Measurements from ENCODE around the gene CNPY2. TPM values are rescaled to one million over a fixed set of nuclear protein-coding genes. Genes with fewer than 3 reads are reported as not detected.
"Not testable (repeated sequence)": the region's sequence is repeated elsewhere in the genome, so short reads cannot be mapped to it uniquely, and the experiment has no call there.

Gene CNPY2
- total and polyA plus RNA-seq, 4 experiments from 2014 or later, result 93.5 to 184 (median 135) TPM

DNA sequence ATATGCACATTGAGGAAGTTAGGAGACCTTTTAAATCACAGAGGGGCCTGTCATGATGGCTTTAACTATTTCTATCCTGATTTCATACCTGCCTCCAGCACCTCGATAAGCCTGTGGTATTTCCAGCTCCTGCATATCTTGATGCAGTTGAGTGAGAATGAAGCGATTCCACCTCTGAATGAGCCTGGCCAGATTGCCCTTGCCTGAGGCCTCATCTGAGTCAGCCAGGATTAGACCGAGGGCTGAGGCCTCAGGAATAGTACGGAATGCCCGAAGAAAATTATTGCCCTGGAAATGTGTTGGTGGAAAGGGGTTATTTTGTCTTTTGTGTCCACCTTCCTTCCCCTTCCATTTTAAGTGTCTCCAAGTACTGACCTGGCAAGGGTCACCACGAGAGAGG, 8.4 kb upstream of the CNPY2 start:
- H3K36me3 Mint-ChIP-seq, result peaks cover 54 to 72% of the 10 kb centered on the region in 2 donors
- ChIA-PET CTCF (ENCODE audit: partially characterized antibody) (interaction anchor here (1.1 kb wide), 1 partner anchor 10 kb away, joined by 3 read pairs; no protein-coding TSS in a partner anchor), POLR2A (ENCODE audit: partially characterized antibody) (interaction anchor here (1.4 kb wide), 1 partner anchor 14 kb away, joined by 3 read pairs; the partner anchor contains the start of gene IL23A)
- H3K4me1 ChIP-seq (ENCODE audit: insufficient read depth, low read length), result no peaks in the 10 kb centered on the region
- peak overlapping the region in 2 of 7 donors; percentile 32 to 49 for H3K27ac Mint-ChIP-seq
- H3K4me1 Mint-ChIP-seq, result peaks cover 0 to 5% (median 0%) of the 10 kb centered on the region in 4 donors
- H3K36me3 ChIP-seq (ENCODE audit: insufficient read depth, low read length), result peaks cover 55% of the 10 kb centered on the region
- no peaks in the 10 kb centered on the region for H3K27me3 ChIP-seq (ENCODE audit: insufficient read depth, low read length)
- H3K4me3 ChIP-seq (ENCODE audit: low read length in 2 of 2), result no peak overlapping the region
- no peak for DNase-seq
- H3K27me3 Mint-ChIP-seq, result no peaks in the 10 kb centered on the region
- H3K9me3 Mint-ChIP-seq, result no peaks in the 10 kb centered on the region
- H3K4me3 Mint-ChIP-seq, result no peak overlapping the region
- H3K27ac ChIP-seq (ENCODE audit: low read depth, low read length), result no peak overlapping the region
- no peaks in the 10 kb centered on the region for H3K9me3 ChIP-seq (ENCODE audit: control insufficient read depth in 1 of 2, low read length in 2 of 2)
- intact Hi-C loops (cut with micrococcal nuclease), result no loop called here

- intact Hi-C loops (cut with micrococcal nuclease); H3K27me3 ChIP-seq (ENCODE audit: insufficient read depth, low read length); H3K4me1 ChIP-seq (ENCODE audit: insufficient read depth, low read length); H3K9me3 Mint-ChIP-seq; H3K27ac Mint-ChIP-seq; H3K4me3 Mint-ChIP-seq; H3K27ac ChIP-seq (ENCODE audit: low read depth, low read length); POLR2A ChIA-PET (ENCODE audit: partially characterized antibody); H3K27me3 Mint-ChIP-seq; H3K9me3 ChIP-seq (ENCODE audit: control insufficient read depth in 1 of 2, low read length in 2 of 2); H3K4me1 Mint-ChIP-seq; DNase-seq; H3K4me3 ChIP-seq (ENCODE audit: low read length in 2 of 2): not testable (repeated sequence)
- H3K36me3 ChIP-seq (ENCODE audit: insufficient read depth, low read length), result peaks cover 53% of the 10 kb centered on the region
- CTCF ChIA-PET (ENCODE audit: partially characterized antibody), result interaction anchor here (0.7 kb wide), 2 partner anchors 237 to 965 kb away, joined by 3 read pairs; no protein-coding TSS in a partner anchor
- H3K36me3 Mint-ChIP-seq, result peaks cover 47 to 60% of the 10 kb centered on the region in 2 donors
These were observed 5.8 kb upstream of the CNPY2 start for GRCh38 chr12:56321610-56322009.

GRCh38 chr12:56321027-56321426, 5.2 kb upstream of the CNPY2 start:
- no peak overlapping the region for H3K4me3 Mint-ChIP-seq
- intact Hi-C loops (cut with micrococcal nuclease), result no loop called here
- peaks cover 43 to 57% of the 10 kb centered on the region in 2 donors for H3K36me3 Mint-ChIP-seq
- Histone ChIP-seq H3K27me3 (ENCODE audit: insufficient read depth, low read length) (no peaks in the 10 kb centered on the region), H3K4me1 (ENCODE audit: insufficient read depth, low read length) (peaks cover 5% of the 10 kb centered on the region), H3K4me3 (ENCODE audit: low read length in 2 of 2) (no peak overlapping the region), H3K27ac (ENCODE audit: low read depth, low read length) (no peak overlapping the region), H3K36me3 (ENCODE audit: insufficient read depth, low read length) (peaks cover 47% of the 10 kb centered on the region), H3K9me3 (ENCODE audit: control insufficient read depth in 1 of 2, low read length in 2 of 2) (no peaks in the 10 kb centered on the region)
- no peak for DNase-seq
- no peaks in the 10 kb centered on the region for H3K27me3 Mint-ChIP-seq
- ChIA-PET POLR2A (ENCODE audit: partially characterized antibody) (interaction anchor here (0.5 kb wide), 1 partner anchor 144 kb away, joined by 3 read pairs; no protein-coding TSS in a partner anchor), CTCF (ENCODE audit: partially characterized antibody) (interaction anchor here (0.5 to 0.7 kb wide), 3 partner anchors 118 to 965 kb away, joined by 3 to 4 read pairs (median 3); no protein-coding TSS in a partner anchor)
- H3K9me3 Mint-ChIP-seq, result no peaks in the 10 kb centered on the region
- H3K4me1 Mint-ChIP-seq, result peaks cover 0 to 6% (median 2%) of the 10 kb centered on the region in 4 donors
- H3K27ac Mint-ChIP-seq, result no peak overlapping the region

GRCh38 chr12:56317675-56318074, 1.9 kb upstream of the CNPY2 start:
- POLR2A ChIA-PET (ENCODE audit: partially characterized antibody), result interaction anchor here (2.6 to 4.4 kb wide), 3 partner anchors 18 to 131 kb away, joined by 19 to 109 read pairs (median 59); partner anchors contain the start of genes IL23A, PAN2, STAT2 and TIMELESS
- Mint-ChIP-seq H3K27ac (peak overlapping the region in 6 of 7 donors; percentile 42 to 74 (median 54)), H3K4me3 (no peak overlapping the region)

GRCh38 chr12:56315249-56315621, 553 bp downstream of the CNPY2 start:
- DNase-seq, result peak in 1 of 5 donors; percentile 5
- Histone ChIP-seq H3K4me1 (ENCODE audit: insufficient read depth, low read length) (peaks cover 18% of the 10 kb centered on the region), H3K36me3 (ENCODE audit: insufficient read depth, low read length) (peaks cover 9% of the 10 kb centered on the region), H3K27ac (ENCODE audit: low read depth, low read length) (peak overlapping the region; percentile 95), H3K27me3 (ENCODE audit: insufficient read depth, low read length) (no peaks in the 10 kb centered on the region), H3K9me3 (ENCODE audit: control insufficient read depth in 1 of 2, low read length in 2 of 2) (no peaks in the 10 kb centered on the region), H3K4me3 (ENCODE audit: low read length in 2 of 2) (peak overlapping the region; percentile 99 to 100)
- Mint-ChIP-seq H3K9me3 (no peaks in the 10 kb centered on the region), H3K27ac (peak overlapping the region; percentile 98 to 100 (median 99)), H3K4me3 (peak overlapping the region; percentile 97 to 100 (median 98)), H3K27me3 (no peaks in the 10 kb centered on the region), H3K36me3 (peaks cover 15 to 35% of the 10 kb centered on the region in 2 donors), H3K4me1 (peaks cover 1 to 25% (median 13%) of the 10 kb centered on the region in 4 donors)
- intact Hi-C loops (cut with micrococcal nuclease), result no loop called here
- ChIA-PET CTCF (ENCODE audit: partially characterized antibody) (interaction anchor here (0.7 to 4.4 kb wide), 9 partner anchors 17 to 195 kb away, joined by 3 to 37 read pairs (median 6); partner anchors contain the start of genes IL23A, SMARCC2 and STAT2), POLR2A (ENCODE audit: partially characterized antibody) (interaction anchor here (0.6 to 4.4 kb wide), 32 partner anchors 8 to 796 kb away, joined by 3 to 109 read pairs (median 5); partner anchors contain the start of genes ANKRD52, COQ10A, DNAJC14 and ESYT1)

More at GRCh38 chr12:56317675-56318074, 1.9 kb upstream of the CNPY2 start:
- H3K36me3 ChIP-seq (ENCODE audit: insufficient read depth, low read length), result peaks cover 15% of the 10 kb centered on the region
- peaks cover 1 to 25% (median 13%) of the 10 kb centered on the region in 4 donors for H3K4me1 Mint-ChIP-seq
- no peaks in the 10 kb centered on the region for H3K27me3 Mint-ChIP-seq
- no peaks in the 10 kb centered on the region for H3K9me3 ChIP-seq (ENCODE audit: control insufficient read depth in 1 of 2, low read length in 2 of 2)
- no peak overlapping the region for H3K27ac ChIP-seq (ENCODE audit: low read depth, low read length)
- intact Hi-C loops (cut with micrococcal nuclease), result loop anchor here (2.0 kb wide), 1 partner anchor 199 kb away; the partner anchor contains the start of gene ZC3H10
- H3K36me3 Mint-ChIP-seq, result peaks cover 16 to 33% of the 10 kb centered on the region in 2 donors
- no peak for DNase-seq
- H3K4me3 ChIP-seq (ENCODE audit: low read length in 2 of 2), result no peak overlapping the region
- peaks cover 18% of the 10 kb centered on the region for H3K4me1 ChIP-seq (ENCODE audit: insufficient read depth, low read length)
- CTCF ChIA-PET (ENCODE audit: partially characterized antibody), result interaction anchor here (1.0 to 4.4 kb wide), 3 partner anchors 19 to 146 kb away, joined by 3 to 37 read pairs (median 6); partner anchors contain the start of gene TIMELESS
- H3K27me3 ChIP-seq (ENCODE audit: insufficient read depth, low read length), result no peaks in the 10 kb centered on the region
- H3K9me3 Mint-ChIP-seq, result no peaks in the 10 kb centered on the region

DNA sequence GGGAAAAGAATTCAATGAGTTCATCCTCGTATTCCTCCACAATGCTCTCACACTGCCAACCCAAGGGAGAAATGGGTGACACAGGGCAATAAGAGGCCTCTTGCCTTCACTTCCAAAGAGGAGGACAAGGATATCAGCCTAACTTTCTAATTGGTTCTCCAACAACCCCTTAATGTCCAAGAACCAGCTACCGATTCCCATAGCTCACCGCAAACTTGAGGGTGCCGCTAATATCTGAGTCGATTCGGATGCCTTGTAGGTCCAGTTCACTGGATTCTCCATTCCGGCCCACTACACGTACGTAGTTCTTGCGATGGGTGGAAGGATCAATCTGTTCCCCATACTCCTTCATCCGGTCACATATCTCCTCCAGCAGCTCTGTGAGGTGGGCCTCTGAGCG, 4.8 kb downstream of the CNPY2 start:
- H3K4me1 Mint-ChIP-seq, result peaks cover 1 to 19% (median 11%) of the 10 kb centered on the region in 4 donors
- Histone ChIP-seq H3K4me1 (ENCODE audit: insufficient read depth, low read length) (peaks cover 13% of the 10 kb centered on the region), H3K4me3 (ENCODE audit: low read length in 2 of 2) (no peak overlapping the region), H3K27me3 (ENCODE audit: insufficient read depth, low read length) (no peaks in the 10 kb centered on the region), H3K27ac (ENCODE audit: low read depth, low read length) (no peak overlapping the region), H3K36me3 (ENCODE audit: insufficient read depth, low read length) (peaks cover 10% of the 10 kb centered on the region), H3K9me3 (ENCODE audit: control insufficient read depth in 1 of 2, low read length in 2 of 2) (no peaks in the 10 kb centered on the region)
- H3K9me3 Mint-ChIP-seq, result no peaks in the 10 kb centered on the region
- POLR2A ChIA-PET (ENCODE audit: partially characterized antibody), result interaction anchor here (1.2 to 1.6 kb wide), 2 partner anchors 11 to 22 kb away, joined by 3 to 4 read pairs; partner anchors contain the start of gene PAN2
- H3K27ac Mint-ChIP-seq, result peak overlapping the region in 2 of 7 donors; percentile 37 to 72
- intact Hi-C loops (cut with micrococcal nuclease), result no loop called here
- no peaks in the 10 kb centered on the region for H3K27me3 Mint-ChIP-seq
- DNase-seq, result no peak
- H3K36me3 Mint-ChIP-seq, result peaks cover 11 to 36% of the 10 kb centered on the region in 2 donors
- no peak overlapping the region for H3K4me3 Mint-ChIP-seq
- CTCF ChIA-PET (ENCODE audit: partially characterized antibody), result interaction anchor here (0.7 to 4.5 kb wide), 6 partner anchors 13 to 192 kb away, joined by 3 to 18 read pairs (median 4); partner anchors contain the start of genes ANKRD52 and ZC3H10

DNA sequence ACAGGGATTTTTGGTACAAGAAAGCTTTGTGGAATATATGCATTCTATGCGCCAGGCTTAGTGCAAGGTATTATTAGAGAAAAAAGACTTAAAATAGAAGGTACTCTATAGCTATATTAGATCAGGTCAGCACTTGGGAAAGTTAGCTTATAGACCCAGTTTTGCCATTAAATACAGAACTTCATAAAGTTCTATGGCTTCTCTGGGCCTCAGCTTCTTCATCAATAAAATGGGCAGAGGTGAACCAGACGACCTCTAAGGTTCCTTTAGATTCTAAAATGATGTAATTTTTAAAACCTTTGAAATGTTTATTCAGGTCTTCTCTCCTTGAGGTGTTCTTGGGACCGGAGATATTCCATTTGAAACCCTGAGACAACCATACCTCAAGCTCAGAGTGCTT, 7.1 kb downstream of the CNPY2 start:
- Mint-ChIP-seq H3K9me3 (no peaks in the 10 kb centered on the region), H3K4me1 (no peaks in the 10 kb centered on the region), H3K27me3 (no peaks in the 10 kb centered on the region), H3K27ac (peak overlapping the region in 1 of 7 donors; percentile 60), H3K4me3 (no peak overlapping the region), H3K36me3 (peaks cover 14 to 32% of the 10 kb centered on the region in 2 donors)
- H3K9me3 ChIP-seq (ENCODE audit: control insufficient read depth in 1 of 2, low read length in 2 of 2), result no peaks in the 10 kb centered on the region
- ChIA-PET POLR2A (ENCODE audit: partially characterized antibody) (interaction anchor here (2.1 kb wide), 1 partner anchor 9 kb away, joined by 6 read pairs; no protein-coding TSS in a partner anchor), CTCF (ENCODE audit: partially characterized antibody) (interaction anchor here (0.6 to 4.5 kb wide), 4 partner anchors 23 to 999 kb away, joined by 3 to 18 read pairs (median 6); partner anchors contain the start of gene IL23A)
- H3K4me1 ChIP-seq (ENCODE audit: insufficient read depth, low read length), result no peaks in the 10 kb centered on the region
- no peak overlapping the region for H3K4me3 ChIP-seq (ENCODE audit: low read length in 2 of 2)
- H3K27me3 ChIP-seq (ENCODE audit: insufficient read depth, low read length), result no peaks in the 10 kb centered on the region
- intact Hi-C loops (cut with micrococcal nuclease), result no loop called here
- H3K36me3 ChIP-seq (ENCODE audit: insufficient read depth, low read length), result peaks cover 10% of the 10 kb centered on the region
- H3K27ac ChIP-seq (ENCODE audit: low read depth, low read length), result no peak overlapping the region
- no peak for DNase-seq
